Epithelial cell of esophagus (primary cell): ENCODE data around the gene ELL2.
A peak's percentile ranks its signal among the peaks of the same experiment; 100 is the strongest.

Source experiments
- DNase-seq: peaks from one replicate; pipeline ENCODE4 v3.0.0; 2010; ENCODE audit warnings: low read depth
- H3K4me3 ChIP-seq: 2 replicates; pipeline ENCODE4 v1.5.1; 2011; ENCODE audit warnings: mild to moderate bottlenecking, low read length, control low read depth
- CTCF ChIP-seq: IDR thresholded peaks from 2 replicates; pipeline ENCODE4 v1.5.1; 2011; ENCODE audit warnings: low read depth, mild to moderate bottlenecking, low read length, control low read depth, inconsistent platforms; ENCODE audit not compliant: insufficient read depth; ENCODE audit errors: missing control alignments

The ELL2 gene

GRCh38 chr5:95993266-95993665, 31.6 kb upstream of the ELL2 start:
- H3K4me3 ChIP-seq = no peak overlapping the region
- no peak for TF ChIP-seq CTCF
- DNase-seq = no peak

- no peak for TF ChIP-seq CTCF
- DNase-seq = no peak
- H3K4me3 ChIP-seq = no peak overlapping the region
These were observed 27.8 kb upstream of the ELL2 start for GRCh38 chr5:95989283-95990048.

DNA sequence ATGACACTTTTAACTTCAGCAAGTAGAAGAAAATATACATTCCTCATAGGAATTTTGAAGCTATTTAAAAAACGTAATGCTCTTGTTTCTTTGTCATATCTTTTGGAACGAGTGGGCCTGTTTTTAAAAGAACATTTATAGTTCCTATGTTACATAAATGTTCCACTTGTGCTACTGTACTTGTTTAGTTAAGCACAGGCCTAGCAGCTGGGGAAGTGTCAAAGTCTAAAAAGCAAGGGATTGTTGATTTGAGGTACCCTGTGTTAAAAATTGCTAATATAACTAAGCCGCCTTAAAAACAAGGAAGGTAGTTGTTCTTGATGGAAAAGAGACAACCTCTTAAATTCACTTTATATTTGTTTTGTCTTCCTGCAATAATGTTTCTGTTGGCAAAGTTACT, 27.2 kb upstream of the ELL2 start:
- H3K4me3 ChIP-seq = no peak overlapping the region
- no peak for DNase-seq
- TF ChIP-seq CTCF = no peak

GRCh38 chr5:95988094-95988493, 26.4 kb upstream of the ELL2 start:
- no peak overlapping the region for H3K4me3 ChIP-seq
- TF ChIP-seq CTCF = no peak

GRCh38 chr5:95986937-95987520, 25.4 kb upstream of the ELL2 start:
- no peak overlapping the region for H3K4me3 ChIP-seq
- peak; percentile 18 for DNase-seq
- TF ChIP-seq CTCF = no peak

More at GRCh38 chr5:95988094-95988493, 26.4 kb upstream of the ELL2 start:
- no peak for DNase-seq

GRCh38 chr5:95986001-95986400, 24.4 kb upstream of the ELL2 start:
- no peak overlapping the region for H3K4me3 ChIP-seq
- no peak for TF ChIP-seq CTCF
- DNase-seq = no peak

DNA sequence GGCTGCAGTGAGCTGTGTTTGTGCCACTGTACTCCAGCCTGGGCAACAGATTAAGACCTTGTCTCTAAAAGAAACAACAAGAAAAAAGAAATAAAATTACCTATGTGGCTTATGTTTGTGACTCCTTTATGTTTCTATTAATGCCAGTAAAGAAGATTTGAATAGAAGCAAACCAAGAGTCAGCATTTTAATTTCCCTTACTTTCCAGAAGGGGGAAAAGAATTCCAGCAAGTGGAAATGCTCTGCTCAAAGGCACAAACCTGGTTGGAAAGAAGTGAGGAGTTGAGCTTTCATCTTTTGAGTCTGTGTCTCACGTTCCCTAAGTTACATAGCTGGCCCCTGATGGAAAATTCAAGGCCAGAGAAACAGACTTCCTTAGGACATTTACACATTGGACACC, 23.6 kb upstream of the ELL2 start:
- no peak for DNase-seq
- no peak for TF ChIP-seq CTCF
- no peak overlapping the region for H3K4me3 ChIP-seq
